ENCODE measurements around the gene IFITM1. TPM values are rescaled to one million over a fixed set of nuclear protein-coding genes. Genes with fewer than 3 reads are reported as not detected.
"Not testable (repeated sequence)": the region's sequence is repeated elsewhere in the genome, so short reads cannot be mapped to it uniquely, and the experiment has no call there.

IFITM1 gene
- polyA plus RNA-seq, 1 donor = 12.2 TPM

DNA sequence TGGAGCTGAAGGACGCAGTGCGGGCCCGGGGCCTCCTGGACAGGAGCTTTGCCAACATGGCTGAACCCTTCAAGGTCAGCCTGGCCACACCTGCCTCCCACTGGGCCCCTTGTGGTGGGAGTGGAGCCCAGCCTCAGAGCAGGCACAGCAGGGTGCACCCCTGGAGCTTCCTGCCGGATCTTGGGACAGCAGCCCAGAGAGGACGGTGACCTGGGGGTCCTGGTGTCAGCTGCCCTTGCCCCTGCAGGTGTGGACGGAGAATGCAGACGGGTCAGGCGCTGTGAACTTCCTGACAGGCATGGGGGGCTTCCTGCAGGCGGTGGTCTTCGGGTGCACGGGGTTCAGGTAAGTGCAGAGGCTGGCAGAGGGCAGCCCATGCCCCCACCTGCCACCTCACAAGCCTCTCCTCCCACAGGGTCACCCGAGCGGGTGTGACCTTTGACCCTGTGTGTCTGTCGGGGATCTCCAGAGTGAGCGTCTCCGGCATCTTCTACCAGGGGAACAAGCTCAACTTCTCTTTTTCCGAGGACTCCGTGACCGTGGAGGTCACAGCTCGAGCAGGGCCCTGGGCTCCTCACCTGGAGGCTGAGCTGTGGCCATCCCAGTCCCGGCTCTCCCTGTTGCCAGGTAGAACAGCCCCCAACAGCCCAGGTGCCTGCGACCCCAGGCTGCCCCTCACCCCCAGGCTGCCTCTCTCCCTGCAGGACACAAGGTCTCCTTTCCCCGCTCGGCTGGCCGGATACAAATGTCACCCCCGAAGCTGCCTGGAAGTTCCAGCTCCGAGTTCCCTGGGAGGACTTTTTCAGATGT is 19.8 kb upstream of the IFITM1 start:
- no peak for DNase-seq (ENCODE audit: low read depth)

DNA sequence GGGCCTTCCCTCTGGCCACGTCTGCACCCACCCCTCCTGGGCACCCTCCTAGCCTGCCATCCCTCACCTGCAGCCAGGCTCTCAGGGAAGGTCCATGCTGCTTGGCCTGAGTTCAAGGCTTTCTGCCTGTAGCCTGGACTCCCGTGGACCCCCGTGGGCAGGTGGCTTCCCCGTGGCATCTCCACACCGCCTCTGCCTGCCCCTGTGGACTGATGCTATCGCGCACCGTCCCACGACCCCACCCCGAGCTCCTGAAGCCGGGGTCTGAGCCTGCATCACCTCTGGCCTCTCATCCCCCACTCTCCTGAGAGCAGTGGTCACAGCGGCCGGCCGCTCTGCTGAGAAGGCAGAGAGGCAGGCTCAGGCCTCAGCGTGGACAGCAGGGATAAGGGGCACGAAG is 19.1 kb upstream of the IFITM1 start:
- DNase-seq (ENCODE audit: low read depth) = no peak

DNA sequence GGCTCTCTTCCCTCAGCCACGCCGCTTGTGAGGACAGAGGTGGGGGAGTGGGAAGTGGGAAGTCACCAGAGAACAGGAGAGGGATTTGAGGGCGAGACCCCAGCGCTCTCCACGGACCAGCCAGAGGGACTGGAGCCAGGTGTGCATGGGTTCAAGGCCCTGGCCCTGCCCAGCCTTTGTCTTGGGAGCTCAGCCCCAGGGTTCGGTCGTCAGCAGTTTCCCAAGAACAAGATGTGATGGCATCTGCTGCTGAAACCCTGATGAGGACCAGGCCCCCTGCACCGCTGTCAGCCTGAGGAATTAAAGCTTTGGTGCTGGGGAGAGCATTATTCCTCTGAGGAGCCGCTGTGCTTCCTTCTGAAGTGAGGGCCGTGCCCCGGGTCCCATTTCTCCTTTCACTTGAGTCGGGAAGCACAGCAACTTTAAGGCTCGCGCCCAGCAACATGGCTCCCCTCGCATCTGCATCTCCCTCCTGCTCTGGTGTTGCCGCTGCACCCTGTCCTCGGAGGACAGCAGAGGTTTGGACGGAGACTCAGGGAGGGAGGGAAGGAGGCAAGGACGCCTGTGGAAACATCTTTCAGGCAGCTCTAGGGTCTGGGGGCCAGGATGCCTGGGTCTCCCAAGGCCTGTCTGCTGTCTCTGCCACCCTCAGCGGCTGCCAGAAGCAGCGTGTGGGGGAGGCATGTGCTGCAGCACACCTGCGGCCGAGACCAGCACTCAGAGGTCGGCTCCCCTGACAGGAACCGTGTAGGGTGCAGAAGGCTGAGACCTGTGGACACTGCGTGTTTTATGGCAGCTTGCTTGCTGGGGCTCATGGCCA is 18.3 kb upstream of the IFITM1 start:
- DNase-seq (ENCODE audit: low read depth) = no peak

DNA sequence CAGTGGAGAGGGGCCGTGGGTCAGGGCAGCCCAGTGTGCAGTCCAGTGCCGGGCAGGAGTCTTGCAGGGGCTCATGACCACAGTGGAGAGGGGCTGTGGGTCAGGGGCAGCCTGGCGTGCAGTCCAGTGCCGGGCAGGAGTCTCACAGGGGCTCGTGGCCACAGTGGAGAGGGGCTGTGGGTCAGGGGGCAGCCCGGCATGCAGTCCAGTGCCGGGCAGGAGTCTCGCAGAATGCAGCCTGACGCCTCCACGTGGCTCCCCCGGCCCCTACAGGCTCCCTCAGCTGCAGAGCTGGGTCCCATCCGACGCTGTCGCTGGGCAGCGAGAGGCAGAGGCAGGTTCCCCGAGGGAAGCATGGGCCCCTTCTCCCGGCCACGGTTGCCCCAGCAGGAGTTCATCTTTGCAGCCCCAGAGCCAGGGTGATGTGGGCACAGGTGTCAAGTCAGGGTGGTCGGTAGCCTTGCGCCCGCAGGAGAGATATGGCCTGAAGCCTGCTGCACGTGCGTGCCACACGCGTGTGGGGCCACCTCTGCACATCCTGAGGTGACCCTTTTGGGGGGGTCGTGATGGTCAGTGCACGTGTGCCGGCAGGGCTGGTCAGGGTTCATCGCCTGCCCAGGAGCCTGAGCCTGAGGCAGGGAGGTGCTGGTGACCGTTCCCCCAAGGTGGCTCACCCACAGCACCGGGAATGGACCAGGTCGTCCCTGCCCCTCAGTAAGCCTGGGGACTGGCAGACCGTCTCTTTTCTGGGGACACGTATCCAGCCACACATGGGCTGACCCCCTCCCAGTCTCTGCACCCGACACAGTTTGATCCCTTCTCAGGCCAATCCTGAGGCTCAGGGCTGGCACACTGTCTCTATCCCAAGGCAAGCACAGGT is 17.4 kb upstream of the IFITM1 start:
- no peak for DNase-seq (ENCODE audit: low read depth)

DNA sequence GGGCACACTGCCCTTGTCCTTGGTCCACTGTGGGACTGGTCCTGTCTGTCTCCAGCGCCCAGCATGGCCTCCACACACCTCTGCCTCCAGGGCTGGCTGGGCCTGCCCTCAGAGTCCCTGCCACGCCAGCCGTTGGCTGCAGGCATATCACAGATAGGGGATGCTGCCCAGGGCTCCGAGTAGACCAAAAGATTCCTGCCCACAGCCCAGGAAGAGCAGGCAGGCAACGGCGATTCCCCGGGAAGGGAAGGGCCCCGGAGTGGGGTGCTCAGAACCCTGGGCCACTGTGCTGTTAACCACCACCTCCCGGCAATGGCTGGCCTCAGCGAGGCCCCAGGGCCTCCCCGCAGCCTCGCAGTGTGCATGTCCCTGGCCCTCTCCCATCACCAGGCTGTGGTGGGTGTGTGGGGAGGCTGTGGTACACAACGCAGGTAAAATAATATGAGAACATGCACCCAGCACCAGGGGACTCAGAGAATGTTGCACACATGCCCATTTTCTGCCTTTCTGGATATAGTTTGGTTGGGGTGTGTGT is 16.7 kb upstream of the IFITM1 start:
- no peak for DNase-seq (ENCODE audit: low read depth)

DNA sequence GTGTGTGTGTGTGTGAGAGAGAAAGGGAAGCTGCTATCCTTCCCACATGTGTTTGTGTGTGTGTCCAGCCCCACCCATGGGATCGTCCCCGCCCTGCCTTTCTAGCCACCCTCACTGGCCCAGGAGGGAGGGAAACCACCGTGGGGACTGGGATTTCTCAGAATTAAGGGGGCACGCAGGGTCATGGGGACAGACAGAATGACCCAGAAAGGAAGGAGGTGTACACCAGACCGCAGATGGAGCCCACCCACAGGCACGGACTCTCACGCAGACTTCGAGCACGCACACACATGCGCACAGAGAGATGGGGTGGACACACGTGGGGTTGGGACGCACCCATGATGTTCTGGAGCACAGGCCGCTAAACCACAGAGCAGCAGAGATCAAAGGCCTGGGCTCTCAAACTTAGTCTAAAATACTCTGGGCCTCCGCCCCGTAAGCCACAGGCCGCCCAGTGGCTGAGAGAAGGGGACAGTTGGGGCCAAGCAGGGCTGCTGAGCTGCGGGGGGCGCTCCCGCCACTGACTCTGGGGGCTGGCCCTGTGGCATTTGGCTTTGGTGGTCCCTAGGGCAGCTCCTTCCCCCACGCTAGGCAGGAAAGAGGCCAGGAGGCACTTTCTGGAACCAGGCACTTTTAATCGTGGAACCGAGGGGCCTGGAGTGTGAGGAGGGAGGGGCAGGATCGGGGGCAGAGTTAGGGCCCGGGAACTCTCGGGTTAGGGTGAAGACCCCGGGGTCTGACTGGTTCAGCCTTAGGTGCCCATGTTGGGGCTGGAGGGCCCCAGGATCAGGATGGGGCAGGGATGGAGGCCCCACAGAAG is 16.0 kb upstream of the IFITM1 start:
- no peak for DNase-seq (ENCODE audit: low read depth)

DNA sequence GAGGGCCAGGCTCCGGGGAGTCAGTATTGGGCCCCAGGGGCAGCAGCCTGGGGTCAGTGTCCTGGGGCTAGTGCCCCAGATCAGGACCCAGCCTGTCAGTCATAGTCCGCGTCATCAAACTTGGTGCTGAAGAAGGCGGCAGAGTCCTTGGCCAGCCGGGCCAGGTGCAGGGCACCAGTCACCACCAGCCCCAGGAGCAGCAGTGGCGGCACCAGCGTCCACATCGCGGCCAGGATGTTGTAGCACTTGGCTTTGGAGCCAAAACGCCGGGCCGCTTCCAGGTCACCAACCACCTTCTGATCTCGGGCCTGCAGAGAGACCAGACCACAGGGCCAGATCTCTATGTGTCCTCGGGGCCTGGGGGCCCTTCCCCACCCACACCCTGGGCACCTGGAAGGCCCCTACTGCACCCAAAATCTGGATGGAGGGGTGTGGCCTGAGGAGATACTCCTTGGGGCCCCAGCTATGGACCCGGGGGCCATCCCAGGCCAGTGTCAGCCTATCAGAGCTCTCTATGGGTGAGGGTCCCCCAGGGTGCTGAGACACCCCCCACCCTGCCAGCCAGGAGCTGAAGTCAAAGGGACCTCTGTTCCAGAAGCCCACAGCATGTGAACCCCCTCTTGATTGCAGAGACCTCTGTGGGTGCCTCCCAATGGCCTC is 15.3 kb upstream of the IFITM1 start:
- DNase-seq (ENCODE audit: low read depth) = no peak

DNA sequence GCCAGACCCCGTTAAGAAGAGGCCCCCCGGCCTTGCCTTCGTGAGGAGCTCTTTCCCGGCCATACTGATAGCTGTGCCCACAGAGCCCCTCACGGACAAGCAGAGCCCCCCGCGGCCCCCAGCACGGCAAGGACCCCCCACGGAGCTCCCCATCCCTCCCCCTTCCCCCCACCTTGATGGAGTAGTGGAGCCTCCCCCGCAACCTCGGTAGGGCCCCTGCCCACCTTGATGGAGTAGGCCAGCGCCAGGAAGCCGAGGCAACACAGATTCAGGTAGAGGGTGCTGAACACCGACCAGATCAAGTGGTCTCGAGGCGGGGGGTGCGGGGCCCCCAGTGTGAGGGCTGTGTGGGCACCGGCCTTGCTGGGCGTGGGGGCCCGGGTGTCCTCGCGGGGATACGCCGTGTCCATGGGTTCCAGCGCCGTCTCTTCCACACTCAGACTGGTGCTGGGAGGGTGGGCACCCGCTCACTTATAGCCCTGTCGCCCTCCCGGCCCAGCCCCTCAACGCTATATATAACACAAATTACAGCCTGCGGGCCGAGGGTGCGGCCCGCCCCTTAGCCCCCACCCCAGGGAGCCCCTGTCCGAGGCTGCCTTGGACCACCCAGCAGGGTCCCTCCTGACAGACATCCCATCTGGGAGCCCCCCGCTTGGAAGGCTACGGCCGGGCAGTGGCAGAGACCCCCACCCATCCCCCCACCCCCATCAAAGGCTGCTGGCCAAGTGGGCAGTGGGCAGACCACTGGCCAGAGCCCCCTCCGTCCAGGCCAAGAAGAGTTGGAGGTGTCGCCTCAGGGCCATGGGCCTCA is 14.6 kb upstream of the IFITM1 start, which contains the start of gene IFITM5:
IFITM5 (minus strand) TSS at position 446 of the 811 bp plus-strand sequence; CDS start at position 410, 36 bp downstream.
- DNase-seq (ENCODE audit: low read depth) = no peak

DNA sequence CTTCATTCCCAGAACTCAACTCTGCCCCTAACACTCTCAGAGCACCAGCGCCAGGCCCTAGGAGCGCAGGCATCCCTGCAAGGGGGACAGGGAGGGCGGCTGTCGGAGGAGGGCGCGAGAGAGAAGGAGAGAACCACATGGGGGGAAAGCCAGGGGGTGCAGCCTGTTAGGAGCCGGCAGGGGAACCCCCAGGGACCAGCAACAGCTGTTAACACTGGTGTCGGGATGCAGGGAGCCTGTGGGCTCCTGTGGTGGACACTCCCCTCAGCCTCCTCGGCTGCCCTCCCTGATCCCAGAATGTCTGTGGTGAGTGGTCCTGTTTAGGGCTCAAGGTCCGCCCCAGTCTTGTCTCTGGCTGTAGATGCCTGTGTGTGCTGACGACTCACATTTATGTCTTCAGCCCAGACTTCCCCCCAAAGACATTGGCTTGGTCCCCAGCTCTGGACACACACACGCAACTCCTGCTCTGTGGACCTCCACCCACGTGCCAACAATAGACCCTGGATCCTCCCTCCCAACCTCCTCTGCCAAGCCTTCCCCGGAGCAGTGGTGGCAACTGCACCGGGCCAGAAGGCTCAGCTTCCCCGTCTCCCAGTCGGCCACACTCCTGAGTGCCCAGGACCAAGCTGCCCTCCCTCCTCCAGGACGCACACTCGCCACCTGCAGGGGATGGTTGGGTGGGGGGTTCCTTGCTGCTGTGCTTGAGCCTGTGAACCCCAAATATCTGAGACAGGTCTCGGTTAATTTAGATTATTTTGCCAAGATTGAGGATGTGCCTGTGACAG is 13.7 kb upstream of the IFITM1 start:
- no peak for DNase-seq (ENCODE audit: low read depth)

DNA sequence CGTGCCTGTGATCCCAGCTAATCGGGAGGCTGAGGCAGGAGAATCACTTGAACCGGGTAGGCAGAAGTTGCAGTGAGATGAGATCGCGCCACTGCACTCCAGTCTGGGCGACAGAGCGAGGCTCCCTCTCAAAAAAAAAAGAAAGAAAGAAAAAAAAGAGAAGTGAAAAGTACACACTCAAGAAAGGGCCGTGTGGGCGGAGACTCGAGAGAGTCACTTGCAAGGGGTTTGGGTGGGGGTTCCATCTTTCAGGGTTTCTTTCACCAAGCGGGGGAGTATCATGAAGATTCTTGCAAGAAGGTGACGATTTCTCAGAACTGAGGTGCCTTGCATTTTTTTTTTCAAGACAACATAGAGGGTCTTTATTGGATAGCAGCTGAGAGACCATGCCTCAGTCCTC is 10.5 kb upstream of the IFITM1 start:
- no peak for DNase-seq (ENCODE audit: low read depth)

DNA sequence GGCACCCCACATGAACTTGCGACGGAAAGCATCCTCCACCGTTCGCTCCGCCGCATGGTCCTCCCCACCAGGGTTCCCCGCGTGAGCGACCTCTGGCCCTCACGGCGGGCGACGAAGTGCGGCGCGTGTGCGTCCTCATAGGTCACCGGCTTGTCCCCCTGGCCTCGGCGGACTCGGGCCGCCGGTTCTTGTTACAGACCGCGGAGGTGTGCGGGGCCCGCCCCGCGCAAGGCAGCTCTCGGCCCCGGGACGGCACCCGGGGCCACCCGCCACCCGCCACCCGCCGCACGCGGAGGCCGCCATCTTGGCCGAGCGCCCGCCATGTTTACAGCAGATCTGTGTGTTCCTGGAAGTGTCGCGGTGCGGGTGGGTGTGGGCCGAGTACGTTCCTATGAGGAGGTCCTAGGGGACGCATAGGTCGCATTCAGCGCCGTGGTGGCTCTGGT is 9.8 kb upstream of the IFITM1 start:
- no peak for DNase-seq (ENCODE audit: low read depth)

DNA sequence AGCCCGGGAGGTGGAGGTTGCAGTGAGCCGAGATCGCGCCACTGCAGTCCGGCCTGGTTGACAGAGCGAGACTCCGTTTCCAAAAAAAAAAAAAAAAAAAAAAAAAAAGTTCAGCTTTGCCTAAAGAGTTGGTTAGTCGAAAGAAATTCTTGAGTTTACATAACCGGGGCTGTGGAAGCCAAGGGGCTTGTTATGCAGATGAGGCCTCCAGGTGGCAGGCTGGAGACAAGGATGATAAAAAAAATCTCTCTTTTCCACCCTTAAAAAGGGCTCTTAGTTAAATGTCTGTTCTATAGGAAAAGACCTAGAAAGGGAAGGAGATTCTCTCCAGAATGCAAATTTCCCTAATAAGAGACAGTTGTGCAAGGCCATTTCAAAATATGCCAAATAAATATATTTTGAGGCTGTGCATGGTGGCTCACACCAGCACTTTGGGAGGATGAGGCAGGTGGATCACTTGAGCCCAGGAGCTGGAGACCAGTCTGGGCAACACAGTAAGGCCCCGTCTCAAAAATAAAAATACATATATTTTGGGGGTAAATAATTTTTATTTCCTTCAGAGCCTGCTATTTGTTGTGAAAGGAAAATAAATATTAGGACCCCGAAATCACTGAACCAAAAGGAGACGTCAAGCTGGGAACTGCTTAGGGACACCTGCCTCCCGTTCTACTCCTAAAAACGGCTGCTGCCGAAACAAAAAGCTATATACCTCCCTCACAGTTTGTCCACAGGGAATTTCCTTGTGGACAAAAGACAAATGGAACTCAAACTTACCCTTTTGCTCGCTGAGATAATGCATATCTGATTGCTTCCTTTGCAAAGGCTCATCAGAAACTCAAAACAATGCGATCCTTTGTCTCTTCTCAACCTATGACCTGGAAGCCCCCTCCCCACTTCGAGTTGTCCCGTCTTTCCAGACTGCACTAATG is 8.7 kb upstream of the IFITM1 start:
- peak; percentile 76 for DNase-seq (ENCODE audit: low read depth)

DNA sequence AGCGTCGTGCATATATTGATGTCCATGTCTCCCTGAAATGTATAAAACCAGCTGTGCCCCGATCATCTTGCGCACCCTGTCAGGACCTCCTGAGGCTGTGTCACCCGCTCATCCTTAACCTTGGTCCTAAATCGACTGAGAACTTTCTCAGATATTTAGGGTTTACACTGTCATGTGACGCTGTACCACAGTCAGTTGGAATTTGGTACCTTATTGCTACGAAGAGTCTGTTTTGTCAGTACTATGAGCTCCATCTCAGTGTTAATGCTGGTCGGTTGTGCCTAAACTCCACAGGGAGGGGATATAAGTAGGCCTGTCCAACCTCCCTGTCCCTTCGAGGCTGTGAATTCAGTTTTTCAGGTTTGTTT is 8.0 kb upstream of the IFITM1 start:
- no peak for DNase-seq (ENCODE audit: low read depth)

DNA sequence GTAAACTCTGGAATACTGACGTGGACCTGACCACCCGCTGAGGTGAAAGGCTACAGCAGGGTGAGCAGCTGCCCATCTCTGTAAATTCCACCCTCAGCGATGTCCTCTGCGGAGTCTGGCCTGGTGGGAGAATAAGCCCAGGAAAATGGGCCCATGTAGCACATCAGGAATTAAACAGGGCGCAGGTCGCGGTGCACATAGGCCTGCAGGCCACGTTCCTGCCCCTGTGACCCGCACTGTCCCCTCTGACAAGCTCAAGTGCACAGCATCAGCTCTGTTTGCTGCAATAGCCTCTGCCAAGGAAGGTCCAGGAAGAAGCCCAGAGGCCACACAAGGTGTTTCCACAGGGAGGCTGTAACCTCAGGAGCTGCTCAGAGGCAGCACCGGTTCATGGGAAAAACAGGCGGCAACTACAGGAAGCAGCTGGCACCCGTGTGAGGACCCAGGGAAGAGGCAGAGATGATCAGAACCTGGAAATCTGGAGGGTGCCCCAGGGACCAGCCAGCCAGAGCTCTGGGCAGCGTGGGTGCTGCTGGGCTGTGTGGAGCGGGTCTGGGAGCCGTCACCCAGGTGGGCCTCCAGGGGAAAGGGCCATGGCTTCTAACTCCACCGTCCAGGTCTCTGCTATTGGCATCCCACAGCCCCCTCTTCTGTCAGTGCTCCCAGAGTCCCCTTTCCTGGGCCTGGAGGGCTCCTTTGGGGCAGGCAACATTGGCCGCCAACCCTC is 7.0 kb upstream of the IFITM1 start:
- DNase-seq (ENCODE audit: low read depth) = no peak

DNA sequence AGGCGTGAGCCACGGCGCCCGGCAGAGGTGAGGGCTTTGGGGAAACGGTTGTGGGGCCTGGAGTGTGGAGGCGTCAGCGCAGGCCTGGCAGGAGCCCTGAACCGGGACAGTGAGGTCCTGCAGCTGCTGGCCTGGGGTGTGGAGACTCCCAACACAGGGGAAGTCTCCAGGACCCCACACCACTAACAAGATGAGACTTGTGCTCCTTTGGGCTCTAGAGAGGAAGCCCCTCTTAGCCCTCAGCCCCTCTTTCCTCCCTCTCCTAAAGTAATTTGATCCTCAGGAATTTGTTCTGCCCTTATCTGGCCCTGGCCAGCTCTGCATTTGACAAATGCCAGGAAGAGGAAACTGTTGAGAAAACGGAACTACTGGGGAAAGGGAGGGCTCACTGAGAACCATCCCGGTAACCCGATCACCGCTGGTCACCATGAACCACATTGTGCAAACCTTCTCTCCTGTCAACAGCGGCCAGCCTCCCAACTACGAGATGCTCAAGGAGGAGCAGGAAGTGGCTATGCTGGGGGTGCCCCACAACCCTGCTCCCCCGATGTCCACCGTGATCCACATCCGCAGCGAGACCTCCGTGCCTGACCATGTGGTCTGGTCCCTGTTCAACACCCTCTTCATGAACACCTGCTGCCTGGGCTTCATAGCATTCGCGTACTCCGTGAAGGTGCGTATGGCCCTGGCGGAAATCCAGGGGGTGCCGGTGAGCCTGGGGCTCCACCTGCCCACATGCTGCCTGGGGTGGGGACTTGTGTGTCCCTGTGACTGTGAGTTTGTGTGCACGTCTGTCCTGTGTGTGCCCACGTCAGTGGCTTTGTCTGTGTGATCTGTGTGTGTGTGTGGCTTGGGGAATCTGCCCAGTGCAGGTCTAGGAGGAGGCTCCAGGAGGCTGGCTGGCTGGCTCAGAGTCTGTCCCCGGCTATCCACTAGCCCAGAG is 5.8 kb upstream of the IFITM1 start, which contains the start of gene IFITM2:
IFITM2 (plus strand) TSS at position 51 of the 943 bp plus-strand sequence; CDS start at position 428, 377 bp downstream.
- not testable (repeated sequence) for DNase-seq (ENCODE audit: low read depth)
